Kidney (tissue), 22 donors: ENCODE data around the gene INPP4A. TPM values are rescaled to one million over a fixed set of nuclear protein-coding genes. Genes with fewer than 3 reads are reported as not detected.

Experiments
- DNase-seq, 5 donors: peaks; one replicate each; pipeline ENCODE4 v3.0.0-alpha.2; 2013 to 2020
- FAIRE-seq: peaks from 2 replicates; lab custom pipeline; 2012; peaks lifted over from hg19 to GRCh38; lab: Jason Lieb, UNC
- H3K27ac ChIP-seq, 2 donors: one replicate each; pipeline ENCODE4 v1.7.0; 2013; ENCODE audit warnings: low read depth in 2 of 2, low read length in 2 of 2, inconsistent platforms in 1 of 2
- H3K27me3 ChIP-seq: one replicate; pipeline ENCODE4 v1.7.1; 2013; ENCODE audit warnings: low read length, inconsistent platforms; ENCODE audit not compliant: control insufficient read depth, insufficient read depth
- H3K36me3 ChIP-seq, 3 donors: one replicate each; pipeline versions ENCODE4 v1.7.0 to v1.7.1; 2013; ENCODE audit warnings: low read length in 3 of 3, control low read depth in 1 of 3, inconsistent platforms in 1 of 3; ENCODE audit not compliant: insufficient read depth in 3 of 3, control insufficient read depth in 2 of 3
- H3K4me1 ChIP-seq, 3 donors: one replicate each; pipeline versions ENCODE4 v1.7.0 to v1.7.1; 2013; ENCODE audit warnings: low read length in 3 of 3, inconsistent platforms in 1 of 3, low read depth in 1 of 3; ENCODE audit not compliant: control insufficient read depth in 2 of 3, insufficient read depth in 2 of 3
- H3K4me3 ChIP-seq, 3 donors: one replicate each; pipeline versions ENCODE4 v1.7.0 to v1.8.1; 2013; ENCODE audit warnings: low read length in 3 of 3, control low read depth in 1 of 3, inconsistent platforms in 1 of 3
- H3K9ac ChIP-seq, 3 donors: one replicate each; pipeline versions ENCODE4 v1.7.0 to v1.7.1; 2013; ENCODE audit warnings: low read length in 3 of 3, control low read depth in 1 of 3, inconsistent platforms in 1 of 3
- H3K9me3 ChIP-seq, 3 donors: one replicate each; pipeline versions ENCODE4 v1.7.0 to v1.7.1; 2013; ENCODE audit warnings: low read length in 3 of 3, control low read depth in 1 of 3, inconsistent platforms in 1 of 3; ENCODE audit not compliant: control insufficient read depth in 2 of 3, insufficient read depth in 1 of 3
- intact Hi-C: fragments of 100-400 bp; cut with DNase I; formaldehyde crosslinking; loops from one replicate; pipeline ENCODE4 v1.11.1; 2022
- long read RNA-seq, 10 donors: library from polyadenylated mRNA in 1 of 10; unstranded in 1 of 10; transcript quantifications; one replicate each; pipeline ENCODE4 v2.0.0 and lab custom pipeline, GENCODE V29; 2021 to 2026
- polyA plus RNA-seq: library from polyadenylated mRNA; stranded (reverse); fragments of 350-450 nt; fragmentation: Illumina TruSeq; extraction: RNeasy Lipid Tissue Mini Kit (QIAGEN cat#74804); gene quantifications from one replicate; pipeline ENCODE4 v1.2.3, GENCODE V29; 2014; ENCODE audit warnings: low read depth, low replicate concordance; ENCODE audit not compliant: insufficient read depth
- total RNA-seq: library from RNA; stranded (reverse); fragmentation: NEBNext Ultra II Directional; extraction: Animal tissue kit (Norgen Biotek cat#: 25700); gene quantifications from one replicate; pipeline ENCODE4 v1.2.1, GENCODE V29; 2021
- TF ChIP-seq, protein P1 (sequence below): IDR thresholded peaks from 3 replicates; pipeline ENCODE4 v1.5.1; 2012; ENCODE audit warnings: mild to moderate bottlenecking, moderate library complexity, borderline replicate concordance; ENCODE audit not compliant: insufficient read depth; ENCODE audit errors: extremely low read depth
- donor health status: control.
- donor health status: control.
- donor health status: control.
- donor health status: control.
- donor health status: control.
- donor health status: DM: yes; HTN: yes; CAD: no.
- donor health status: Normal renal cell carcinoma (clear cell type).

The INPP4A gene
- 27.9 TPM for total RNA-seq
- 4.1 TPM for polyA plus RNA-seq
- long read RNA-seq, donor 1 = 0 reads
- long read RNA-seq, donor 2, partial matches to known transcripts = 0 of 2 reads
- long read RNA-seq, donor 2, other reads (novel, unspliced or antisense) = 0 of 2 reads
- long read RNA-seq, donor 3, partial matches to known transcripts = 0 of 2 reads
- long read RNA-seq, donor 3, other reads (novel, unspliced or antisense) = 0 of 2 reads
- long read RNA-seq, donor 4 = 0 reads
- long read RNA-seq, donor 5 = 0 reads
- long read RNA-seq, donor 6 = 0 reads
- long read RNA-seq, donor 7, partial matches to known transcripts = 13 of 29 reads
- long read RNA-seq, donor 7, other reads (novel, unspliced or antisense) = 13 of 29 reads
- long read RNA-seq, donor 8 = 0 reads
- long read RNA-seq, donor 9 = 0 reads
- long read RNA-seq, donor 10 = 0 reads

DNA sequence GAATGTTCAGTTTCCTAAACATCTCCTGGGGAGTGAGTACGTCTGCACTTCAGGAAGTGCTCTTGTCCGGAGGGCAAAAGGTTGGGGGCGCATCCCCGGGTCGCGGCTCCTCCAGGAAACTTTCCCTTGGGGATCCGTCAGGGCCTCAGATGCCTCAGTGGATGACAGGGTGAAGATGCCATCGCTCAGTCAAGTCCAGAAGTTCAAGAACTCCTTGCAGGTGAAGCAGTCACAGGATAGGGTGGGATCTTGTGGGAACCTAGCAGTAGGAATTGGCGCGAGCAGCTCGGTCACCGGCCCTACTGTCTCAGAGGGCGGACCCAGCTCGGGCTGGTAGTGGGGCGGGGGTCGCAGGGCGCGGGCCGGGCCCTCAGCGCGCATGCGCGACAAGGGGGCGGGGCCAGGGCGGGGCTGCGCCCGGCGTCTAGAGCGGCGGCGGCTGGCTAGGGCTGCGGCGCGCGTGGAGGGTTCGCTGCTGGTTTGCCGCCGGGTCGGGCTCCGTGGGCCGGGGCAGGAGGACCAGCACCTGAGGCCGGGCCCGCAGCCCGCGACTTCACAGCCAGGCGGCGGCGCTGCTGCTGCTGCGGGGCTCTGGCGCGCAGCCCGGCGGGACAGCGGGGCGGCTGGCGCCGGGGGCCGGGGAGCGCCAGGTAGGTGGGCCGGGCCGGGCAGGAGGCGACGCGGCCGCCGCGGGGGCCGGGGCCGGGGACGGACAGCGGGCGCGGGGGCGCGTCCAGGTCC, at the start of gene INPP4A:
INPP4A (plus strand) TSS at position 423 of the 741 bp plus-strand sequence. CDS start 75,191 bp downstream, outside the sequence.
- DNase-seq (peak; percentile 90 to 94 (median 91)), FAIRE-seq (no peak)
- TF ChIP-seq, protein P1, sequence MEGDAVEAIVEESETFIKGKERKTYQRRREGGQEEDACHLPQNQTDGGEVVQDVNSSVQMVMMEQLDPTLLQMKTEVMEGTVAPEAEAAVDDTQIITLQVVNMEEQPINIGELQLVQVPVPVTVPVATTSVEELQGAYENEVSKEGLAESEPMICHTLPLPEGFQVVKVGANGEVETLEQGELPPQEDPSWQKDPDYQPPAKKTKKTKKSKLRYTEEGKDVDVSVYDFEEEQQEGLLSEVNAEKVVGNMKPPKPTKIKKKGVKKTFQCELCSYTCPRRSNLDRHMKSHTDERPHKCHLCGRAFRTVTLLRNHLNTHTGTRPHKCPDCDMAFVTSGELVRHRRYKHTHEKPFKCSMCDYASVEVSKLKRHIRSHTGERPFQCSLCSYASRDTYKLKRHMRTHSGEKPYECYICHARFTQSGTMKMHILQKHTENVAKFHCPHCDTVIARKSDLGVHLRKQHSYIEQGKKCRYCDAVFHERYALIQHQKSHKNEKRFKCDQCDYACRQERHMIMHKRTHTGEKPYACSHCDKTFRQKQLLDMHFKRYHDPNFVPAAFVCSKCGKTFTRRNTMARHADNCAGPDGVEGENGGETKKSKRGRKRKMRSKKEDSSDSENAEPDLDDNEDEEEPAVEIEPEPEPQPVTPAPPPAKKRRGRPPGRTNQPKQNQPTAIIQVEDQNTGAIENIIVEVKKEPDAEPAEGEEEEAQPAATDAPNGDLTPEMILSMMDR = no peak
- Histone ChIP-seq H3K9ac (peak within 1 kb of the TSS; percentile 55 to 83 (median 71)), H3K9me3 (no peaks in the 10 kb centered on the region), H3K4me1 (peaks cover 0 to 8% (median 0%) of the 10 kb centered on the region in 3 donors), H3K4me3 (peak within 1 kb of the TSS; percentile 80 to 83 (median 83)), H3K36me3 (no peaks in the 10 kb centered on the region), H3K27me3 (no peaks in the 10 kb centered on the region), H3K27ac (peak within 1 kb of the TSS; percentile 59 to 68)
- intact Hi-C loops = no loop called here

DNA sequence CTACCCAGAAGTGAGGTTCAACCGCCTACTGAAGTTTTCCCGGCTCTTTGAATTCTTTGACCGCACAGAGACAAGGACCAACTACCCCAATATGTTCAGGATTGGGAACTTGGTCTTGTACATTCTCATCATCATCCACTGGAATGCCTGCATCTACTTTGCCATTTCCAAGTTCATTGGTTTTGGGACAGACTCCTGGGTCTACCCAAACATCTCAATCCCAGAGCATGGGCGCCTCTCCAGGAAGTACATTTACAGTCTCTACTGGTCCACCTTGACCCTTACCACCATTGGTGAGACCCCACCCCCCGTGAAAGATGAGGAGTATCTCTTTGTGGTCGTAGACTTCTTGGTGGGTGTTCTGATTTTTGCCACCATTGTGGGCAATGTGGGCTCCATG, 48.7 kb upstream of the INPP4A start:
- Histone ChIP-seq H3K36me3 (no peaks in the 10 kb centered on the region), H3K27ac (no peak overlapping the region), H3K27me3 (no peaks in the 10 kb centered on the region), H3K9ac (no peak overlapping the region), H3K4me1 (no peaks in the 10 kb centered on the region), H3K4me3 (no peak overlapping the region), H3K9me3 (no peaks in the 10 kb centered on the region)
- FAIRE-seq = no peak
- DNase-seq = no peak
- intact Hi-C loops = no loop called here
- TF ChIP-seq, protein P1 = no peak

DNA sequence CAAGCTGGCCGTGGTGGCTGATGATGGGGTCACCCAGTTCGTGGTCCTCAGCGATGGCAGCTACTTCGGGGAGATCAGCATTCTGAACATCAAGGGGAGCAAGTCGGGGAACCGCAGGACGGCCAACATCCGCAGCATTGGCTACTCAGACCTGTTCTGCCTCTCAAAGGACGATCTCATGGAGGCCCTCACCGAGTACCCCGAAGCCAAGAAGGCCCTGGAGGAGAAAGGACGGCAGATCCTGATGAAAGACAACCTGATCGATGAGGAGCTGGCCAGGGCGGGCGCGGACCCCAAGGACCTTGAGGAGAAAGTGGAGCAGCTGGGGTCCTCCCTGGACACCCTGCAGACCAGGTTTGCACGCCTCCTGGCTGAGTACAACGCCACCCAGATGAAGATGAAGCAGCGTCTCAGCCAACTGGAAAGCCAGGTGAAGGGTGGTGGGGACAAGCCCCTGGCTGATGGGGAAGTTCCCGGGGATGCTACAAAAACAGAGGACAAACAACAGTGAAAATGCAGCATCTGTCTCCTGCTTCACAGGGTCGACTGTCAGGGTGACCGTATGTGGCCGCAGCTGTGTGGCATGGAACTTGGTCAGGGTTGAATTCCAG, 47.8 kb upstream of the INPP4A start:
- H3K9ac ChIP-seq = no peak overlapping the region
- TF ChIP-seq, protein P1 = no peak
- no peak overlapping the region for H3K27ac ChIP-seq
- intact Hi-C loops = no loop called here
- no peaks in the 10 kb centered on the region for H3K36me3 ChIP-seq
- no peaks in the 10 kb centered on the region for H3K9me3 ChIP-seq
- no peaks in the 10 kb centered on the region for H3K27me3 ChIP-seq
- no peaks in the 10 kb centered on the region for H3K4me1 ChIP-seq
- no peak for FAIRE-seq
- no peak for DNase-seq
- no peak overlapping the region for H3K4me3 ChIP-seq
